Keratinocyte (primary cell): ENCODE data around the gene MBIP. TPM values are rescaled to one million over a fixed set of nuclear protein-coding genes. Genes with fewer than 3 reads are reported as not detected.

Source experiments
- DNase-seq: peaks from one replicate; pipeline ENCODE4 v3.0.0-alpha.2; 2011; ENCODE audit warnings: low read depth, missing footprints, low spot score
- FAIRE-seq: peaks from 2 replicates; lab custom pipeline; 2011; peaks lifted over from hg19 to GRCh38; lab: Jason Lieb, UNC
- H2AFZ ChIP-seq: 2 replicates; pipeline ENCODE4 v1.6.0; 2012; ENCODE audit warnings: low read length, control low read depth, inconsistent platforms; ENCODE audit not compliant: control insufficient read depth
- H3K27ac ChIP-seq: 2 replicates; pipeline ENCODE4 v1.5.1; 2011; ENCODE audit warnings: low read length; ENCODE audit not compliant: control insufficient read depth, insufficient read depth
- H3K27me3 ChIP-seq: 3 replicates; pipeline ENCODE4 v1.6.0; 2011; ENCODE audit warnings: low read length; ENCODE audit not compliant: control insufficient read depth, insufficient read depth; ENCODE audit errors: extremely low read depth
- H3K36me3 ChIP-seq, 2 experiments: 2 replicates in 1 of 2; 3 replicates in 1 of 2; pipeline ENCODE4 v1.5.1; 2011; ENCODE audit warnings: low read length in 2 of 2, mild to moderate bottlenecking in 1 of 2; ENCODE audit not compliant: control insufficient read depth in 2 of 2, insufficient read depth in 2 of 2; ENCODE audit errors: extremely low read depth in 1 of 2
- H3K4me1 ChIP-seq: 3 replicates; pipeline ENCODE4 v1.5.1; 2011; ENCODE audit warnings: low read length; ENCODE audit not compliant: control insufficient read depth, insufficient read depth; ENCODE audit errors: extremely low read depth
- H3K4me2 ChIP-seq: 3 replicates; pipeline ENCODE4 v1.6.0; 2011; ENCODE audit warnings: low read depth, low read length; ENCODE audit not compliant: control insufficient read depth, insufficient read depth; ENCODE audit errors: extremely low read depth
- H3K4me3 ChIP-seq, 3 experiments: fragments of 200-600 bp in 1 of 3; sonication (generic) in 1 of 3; 2 replicates in 2 of 3; 3 replicates in 1 of 3; pipeline ENCODE4 v1.5.1; 2011 to 2016; ENCODE audit warnings: low read length in 3 of 3, mild to moderate bottlenecking in 3 of 3, control low read depth in 2 of 3, inconsistent platforms in 1 of 3, low read depth in 1 of 3, mixed read lengths in 1 of 3, mixed run types in 1 of 3, moderate library complexity in 1 of 3; ENCODE audit not compliant: control insufficient read depth in 2 of 3, insufficient read depth in 2 of 3; ENCODE audit errors: extremely low read depth in 1 of 3
- H3K79me2 ChIP-seq: 2 replicates; pipeline ENCODE4 v1.6.0; 2012; ENCODE audit warnings: low read length; ENCODE audit not compliant: control insufficient read depth, insufficient read depth
- H3K9ac ChIP-seq: 3 replicates; pipeline ENCODE4 v1.6.0; 2011; ENCODE audit warnings: low read length; ENCODE audit not compliant: control insufficient read depth, insufficient read depth; ENCODE audit errors: extremely low read depth
- H3K9me1 ChIP-seq: 3 replicates; pipeline ENCODE4 v1.6.0; 2011; ENCODE audit warnings: low read length; ENCODE audit not compliant: control insufficient read depth, insufficient read depth; ENCODE audit errors: extremely low read depth
- H3K9me3 ChIP-seq: 2 replicates; pipeline ENCODE4 v1.5.1; 2012; ENCODE audit warnings: low read depth, low read length; ENCODE audit not compliant: control insufficient read depth
- H4K20me1 ChIP-seq: 3 replicates; pipeline ENCODE4 v1.6.0; 2011; ENCODE audit warnings: low read length; ENCODE audit not compliant: control insufficient read depth, insufficient read depth; ENCODE audit errors: extremely low read depth
- CTCF ChIP-seq, 3 experiments: IDR thresholded peaks in 1 of 3; conservative IDR thresholded peaks in 1 of 3; optimal IDR thresholded peaks in 1 of 3; 2 replicates in 2 of 3; 3 replicates in 1 of 3; pipeline versions ENCODE3 to v1.5.1; 2011; ENCODE audit warnings: low read length in 3 of 3, mild to moderate bottlenecking in 3 of 3, moderate library complexity in 2 of 3, control low read depth in 1 of 3, inconsistent platforms in 1 of 3; ENCODE audit not compliant: insufficient read depth in 2 of 3; ENCODE audit errors: extremely low read depth in 1 of 3
- EZH2 ChIP-seq: IDR thresholded peaks from one replicate; pipeline ENCODE4 v1.6.1; 2012; ENCODE audit warnings: inconsistent platforms, mild to moderate bottlenecking, low read length, moderate library complexity
- dilution Hi-C: fragments of 300-500 bp; cut with MboI; formaldehyde crosslinking; loops from one replicate; pipeline ENCODE4 v1.7.0; 2020; ENCODE audit warnings: low sequenced_read_pairs; ENCODE audit not compliant: extremely low pct_ligation_motif_present
- polyA plus RNA-seq, 5 experiments: library from polyadenylated mRNA; depleted of rRNA in 3 of 5; stranded (reverse) in 3 of 5; stranded (forward) in 1 of 5; unstranded in 1 of 5; fragments of >200 nt; gene quantifications; 1 replicate in 1 of 5; 2 replicates in 3 of 5; 3 replicates in 1 of 5; pipeline versions ENCODE4 v1.2.1 to v1.2.3, GENCODE V29; 2011 to 2012; ENCODE audit warnings: missing spikeins in 2 of 5, low read depth in 1 of 5, low replicate concordance in 1 of 5

The MBIP gene
- polyA plus RNA-seq, 1 donor (not counting 4 experiments of a cell fraction or from before 2014, with no cell fraction given) = 28.3 TPM

GRCh38 chr14:36293824-36294223 lies 26.6 kb downstream of the MBIP start:
- Histone ChIP-seq H3K4me3 (no peak overlapping the region), H3K4me1 (peaks cover 2% of the 10 kb centered on the region), H2AFZ (no peak overlapping the region), H3K9me1 (no peaks in the 10 kb centered on the region), H4K20me1 (no peaks in the 10 kb centered on the region), H3K9ac (no peak overlapping the region), H3K27me3 (no peaks in the 10 kb centered on the region), H3K27ac (no peak overlapping the region), H3K36me3 (peaks cover 2 to 7% of the 10 kb centered on the region in 2 experiments), H3K4me2 (no peak overlapping the region), H3K79me2 (no peaks in the 10 kb centered on the region), H3K9me3 (no peaks in the 10 kb centered on the region)
- no peak for TF ChIP-seq CTCF (optimal IDR thresholded peaks at IDR 0.05 in 1 of 3, IDR thresholded peaks at IDR 0.05 in 1 of 3, conservative IDR thresholded peaks at IDR 0.05 in 1 of 3; ENCODE audit: extremely low read depth in 1 of 3, insufficient read depth in 2 of 3, low read length in 3 of 3)
- TF ChIP-seq EZH2 = no peak
- dilution Hi-C loops = no loop called here
- no peak for DNase-seq
- no peak for FAIRE-seq

- DNase-seq (no peak), FAIRE-seq (no peak)
- Histone ChIP-seq H3K27ac (no peak overlapping the region), H3K9ac (no peak overlapping the region), H3K4me3 (no peak overlapping the region), H4K20me1 (no peaks in the 10 kb centered on the region), H3K27me3 (no peaks in the 10 kb centered on the region), H3K9me3 (no peaks in the 10 kb centered on the region), H2AFZ (no peak overlapping the region), H3K9me1 (no peaks in the 10 kb centered on the region), H3K4me2 (no peak overlapping the region), H3K4me1 (no peaks in the 10 kb centered on the region), H3K36me3 (no peaks in the 10 kb centered on the region), H3K79me2 (no peaks in the 10 kb centered on the region)
- TF ChIP-seq EZH2 = no peak
- dilution Hi-C loops = no loop called here
These were observed 30.5 kb downstream of the MBIP start for GRCh38 chr14:36289954-36290353.

GRCh38 chr14:36288496-36288895 lies 31.9 kb downstream of the MBIP start:
- no peak overlapping the region for H3K4me2 ChIP-seq
- H4K20me1 ChIP-seq = no peaks in the 10 kb centered on the region
- H3K9me1 ChIP-seq = no peaks in the 10 kb centered on the region
- H3K9ac ChIP-seq = no peak overlapping the region
- FAIRE-seq (no peak), DNase-seq (no peak)
- no peaks in the 10 kb centered on the region for H3K36me3 ChIP-seq
- no peak overlapping the region for H2AFZ ChIP-seq
- no peaks in the 10 kb centered on the region for H3K27me3 ChIP-seq
- no peak overlapping the region for H3K4me3 ChIP-seq
- H3K79me2 ChIP-seq = no peaks in the 10 kb centered on the region
- H3K9me3 ChIP-seq = no peaks in the 10 kb centered on the region
- TF ChIP-seq EZH2 = no peak
- TF ChIP-seq CTCF (optimal IDR thresholded peaks at IDR 0.05 in 1 of 3, IDR thresholded peaks at IDR 0.05 in 1 of 3, conservative IDR thresholded peaks at IDR 0.05 in 1 of 3; ENCODE audit: extremely low read depth in 1 of 3, insufficient read depth in 2 of 3, low read length in 3 of 3) = no peak
- H3K4me1 ChIP-seq = no peaks in the 10 kb centered on the region
- H3K27ac ChIP-seq = no peak overlapping the region
- dilution Hi-C loops = no loop called here
